GM03348 (cell line): ENCODE data around the gene LURAP1L.

Source experiments
- DNase-seq: peaks from one replicate; pipeline ENCODE4 v3.0.0; 2012; ENCODE audit warnings: low spot score

Gene LURAP1L

GRCh38 chr9:12812710-12813109, 37.9 kb downstream of the LURAP1L start:
- no peak for DNase-seq

- no peak for DNase-seq
These were observed 38.7 kb downstream of the LURAP1L start for GRCh38 chr9:12813533-12813932.

GRCh38 chr9:12813960-12814876, 39.4 kb downstream of the LURAP1L start:
- DNase-seq: peak; percentile 77

- no peak for DNase-seq
These were observed 40.0 kb downstream of the LURAP1L start for GRCh38 chr9:12814877-12815237.

GRCh38 chr9:12815888-12816287, 41.1 kb downstream of the LURAP1L start:
- DNase-seq: no peak

GRCh38 chr9:12816656-12817101, 41.9 kb downstream of the LURAP1L start:
- no peak for DNase-seq

GRCh38 chr9:12817702-12818101, 42.9 kb downstream of the LURAP1L start:
- DNase-seq: no peak

- DNase-seq: peak; percentile 71
These were observed 43.7 kb downstream of the LURAP1L start for GRCh38 chr9:12818431-12819000.

- DNase-seq: peak; percentile 36
These were observed 44.8 kb downstream of the LURAP1L start for GRCh38 chr9:12819436-12820185.

- peak; percentile 15 for DNase-seq
These were observed 47.3 kb downstream of the LURAP1L start for GRCh38 chr9:12822111-12822510.

GRCh38 chr9:12826924-12827565, 52.2 kb downstream of the LURAP1L start:
- DNase-seq: no peak

- no peak for DNase-seq
These were observed 58.9 kb downstream of the LURAP1L start for GRCh38 chr9:12833701-12834100.

- peak; percentile 37 for DNase-seq
These were observed 63.7 kb downstream of the LURAP1L start for GRCh38 chr9:12838546-12838945.

- DNase-seq: no peak
These were observed 68.9 kb downstream of the LURAP1L start for GRCh38 chr9:12843735-12844134.

GRCh38 chr9:12846035-12846434, 71.2 kb downstream of the LURAP1L start:
- DNase-seq: no peak

GRCh38 chr9:12847561-12847960, 72.7 kb downstream of the LURAP1L start:
- DNase-seq: no peak

- DNase-seq: no peak
These were observed 74.7 kb downstream of the LURAP1L start for GRCh38 chr9:12849486-12850003.

GRCh38 chr9:12851341-12852090, 76.7 kb downstream of the LURAP1L start:
- DNase-seq: peak; percentile 14

GRCh38 chr9:12853051-12853450, 78.2 kb downstream of the LURAP1L start:
- DNase-seq: no peak

- DNase-seq: no peak
These were observed 79.4 kb downstream of the LURAP1L start for GRCh38 chr9:12854221-12854620.

- no peak for DNase-seq
These were observed 80.2 kb downstream of the LURAP1L start for GRCh38 chr9:12855066-12855465.
